Keratinocyte (primary cell): ENCODE measurements around the gene PAX3. TPM values are rescaled to one million over a fixed set of nuclear protein-coding genes. Genes with fewer than 3 reads are reported as not detected.
A peak's percentile ranks its signal among the peaks of the same experiment; 100 is the strongest.

ENCODE experiments used
- DNase-seq: peaks from one replicate; pipeline ENCODE4 v3.0.0-alpha.2; 2011; ENCODE audit warnings: low read depth, missing footprints, low spot score
- FAIRE-seq: peaks from 2 replicates; lab custom pipeline; 2011; peaks lifted over from hg19 to GRCh38; lab: Jason Lieb, UNC
- H2AFZ ChIP-seq: 2 replicates; pipeline ENCODE4 v1.6.0; 2012; ENCODE audit warnings: low read length, control low read depth, inconsistent platforms; ENCODE audit not compliant: control insufficient read depth
- H3K27ac ChIP-seq: 2 replicates; pipeline ENCODE4 v1.5.1; 2011; ENCODE audit warnings: low read length; ENCODE audit not compliant: control insufficient read depth, insufficient read depth
- H3K27me3 ChIP-seq: 3 replicates; pipeline ENCODE4 v1.6.0; 2011; ENCODE audit warnings: low read length; ENCODE audit not compliant: control insufficient read depth, insufficient read depth; ENCODE audit errors: extremely low read depth
- H3K36me3 ChIP-seq, 2 experiments: 2 replicates in 1 of 2; 3 replicates in 1 of 2; pipeline ENCODE4 v1.5.1; 2011; ENCODE audit warnings: low read length in 2 of 2, mild to moderate bottlenecking in 1 of 2; ENCODE audit not compliant: control insufficient read depth in 2 of 2, insufficient read depth in 2 of 2; ENCODE audit errors: extremely low read depth in 1 of 2
- H3K4me1 ChIP-seq: 3 replicates; pipeline ENCODE4 v1.5.1; 2011; ENCODE audit warnings: low read length; ENCODE audit not compliant: control insufficient read depth, insufficient read depth; ENCODE audit errors: extremely low read depth
- H3K4me2 ChIP-seq: 3 replicates; pipeline ENCODE4 v1.6.0; 2011; ENCODE audit warnings: low read depth, low read length; ENCODE audit not compliant: control insufficient read depth, insufficient read depth; ENCODE audit errors: extremely low read depth
- H3K4me3 ChIP-seq, 3 experiments: fragments of 200-600 bp in 1 of 3; sonication (generic) in 1 of 3; 2 replicates in 2 of 3; 3 replicates in 1 of 3; pipeline ENCODE4 v1.5.1; 2011 to 2016; ENCODE audit warnings: low read length in 3 of 3, mild to moderate bottlenecking in 3 of 3, control low read depth in 2 of 3, inconsistent platforms in 1 of 3, low read depth in 1 of 3, mixed read lengths in 1 of 3, mixed run types in 1 of 3, moderate library complexity in 1 of 3; ENCODE audit not compliant: control insufficient read depth in 2 of 3, insufficient read depth in 2 of 3; ENCODE audit errors: extremely low read depth in 1 of 3
- H3K79me2 ChIP-seq: 2 replicates; pipeline ENCODE4 v1.6.0; 2012; ENCODE audit warnings: low read length; ENCODE audit not compliant: control insufficient read depth, insufficient read depth
- H3K9ac ChIP-seq: 3 replicates; pipeline ENCODE4 v1.6.0; 2011; ENCODE audit warnings: low read length; ENCODE audit not compliant: control insufficient read depth, insufficient read depth; ENCODE audit errors: extremely low read depth
- H3K9me1 ChIP-seq: 3 replicates; pipeline ENCODE4 v1.6.0; 2011; ENCODE audit warnings: low read length; ENCODE audit not compliant: control insufficient read depth, insufficient read depth; ENCODE audit errors: extremely low read depth
- H3K9me3 ChIP-seq: 2 replicates; pipeline ENCODE4 v1.5.1; 2012; ENCODE audit warnings: low read depth, low read length; ENCODE audit not compliant: control insufficient read depth
- H4K20me1 ChIP-seq: 3 replicates; pipeline ENCODE4 v1.6.0; 2011; ENCODE audit warnings: low read length; ENCODE audit not compliant: control insufficient read depth, insufficient read depth; ENCODE audit errors: extremely low read depth
- CTCF ChIP-seq, 3 experiments: IDR thresholded peaks in 1 of 3; conservative IDR thresholded peaks in 1 of 3; optimal IDR thresholded peaks in 1 of 3; 2 replicates in 2 of 3; 3 replicates in 1 of 3; pipeline versions ENCODE3 to v1.5.1; 2011; ENCODE audit warnings: low read length in 3 of 3, mild to moderate bottlenecking in 3 of 3, moderate library complexity in 2 of 3, control low read depth in 1 of 3, inconsistent platforms in 1 of 3; ENCODE audit not compliant: insufficient read depth in 2 of 3; ENCODE audit errors: extremely low read depth in 1 of 3
- EZH2 ChIP-seq: IDR thresholded peaks from one replicate; pipeline ENCODE4 v1.6.1; 2012; ENCODE audit warnings: inconsistent platforms, mild to moderate bottlenecking, low read length, moderate library complexity
- dilution Hi-C: fragments of 300-500 bp; cut with MboI; formaldehyde crosslinking; loops from one replicate; pipeline ENCODE4 v1.7.0; 2020; ENCODE audit warnings: low sequenced_read_pairs; ENCODE audit not compliant: extremely low pct_ligation_motif_present
- polyA plus RNA-seq, 5 experiments: library from polyadenylated mRNA; depleted of rRNA in 3 of 5; stranded (reverse) in 3 of 5; stranded (forward) in 1 of 5; unstranded in 1 of 5; fragments of >200 nt; gene quantifications; 1 replicate in 1 of 5; 2 replicates in 3 of 5; 3 replicates in 1 of 5; pipeline versions ENCODE4 v1.2.1 to v1.2.3, GENCODE V29; 2011 to 2012; ENCODE audit warnings: missing spikeins in 2 of 5, low read depth in 1 of 5, low replicate concordance in 1 of 5

The PAX3 gene
- polyA plus RNA-seq, 1 donor (not counting 4 experiments of a cell fraction or from before 2014, with no cell fraction given): not detected

- Histone ChIP-seq H3K36me3 (no peaks in the 10 kb centered on the region), H4K20me1 (no peaks in the 10 kb centered on the region), H3K9me1 (no peaks in the 10 kb centered on the region), H3K4me1 (peaks cover 7% of the 10 kb centered on the region), H3K4me2 (no peak overlapping the region), H3K27ac (no peak overlapping the region), H3K79me2 (no peaks in the 10 kb centered on the region), H3K4me3 (no peak overlapping the region), H2AFZ (no peak overlapping the region), H3K9ac (no peak overlapping the region), H3K9me3 (peaks cover 4% of the 10 kb centered on the region), H3K27me3 (peaks cover 100% of the 10 kb centered on the region)
- no peak for DNase-seq
- dilution Hi-C loops: no loop called here
- peak; percentile 55 for TF ChIP-seq EZH2
- TF ChIP-seq CTCF (optimal IDR thresholded peaks at IDR 0.05 in 1 of 3, IDR thresholded peaks at IDR 0.05 in 1 of 3, conservative IDR thresholded peaks at IDR 0.05 in 1 of 3; ENCODE audit: extremely low read depth in 1 of 3, insufficient read depth in 2 of 3, low read length in 3 of 3): no peak
- FAIRE-seq: no peak
Observed at GRCh38 chr2:222303828-222304736, 5.3 kb upstream of the PAX3 start.

DNA sequence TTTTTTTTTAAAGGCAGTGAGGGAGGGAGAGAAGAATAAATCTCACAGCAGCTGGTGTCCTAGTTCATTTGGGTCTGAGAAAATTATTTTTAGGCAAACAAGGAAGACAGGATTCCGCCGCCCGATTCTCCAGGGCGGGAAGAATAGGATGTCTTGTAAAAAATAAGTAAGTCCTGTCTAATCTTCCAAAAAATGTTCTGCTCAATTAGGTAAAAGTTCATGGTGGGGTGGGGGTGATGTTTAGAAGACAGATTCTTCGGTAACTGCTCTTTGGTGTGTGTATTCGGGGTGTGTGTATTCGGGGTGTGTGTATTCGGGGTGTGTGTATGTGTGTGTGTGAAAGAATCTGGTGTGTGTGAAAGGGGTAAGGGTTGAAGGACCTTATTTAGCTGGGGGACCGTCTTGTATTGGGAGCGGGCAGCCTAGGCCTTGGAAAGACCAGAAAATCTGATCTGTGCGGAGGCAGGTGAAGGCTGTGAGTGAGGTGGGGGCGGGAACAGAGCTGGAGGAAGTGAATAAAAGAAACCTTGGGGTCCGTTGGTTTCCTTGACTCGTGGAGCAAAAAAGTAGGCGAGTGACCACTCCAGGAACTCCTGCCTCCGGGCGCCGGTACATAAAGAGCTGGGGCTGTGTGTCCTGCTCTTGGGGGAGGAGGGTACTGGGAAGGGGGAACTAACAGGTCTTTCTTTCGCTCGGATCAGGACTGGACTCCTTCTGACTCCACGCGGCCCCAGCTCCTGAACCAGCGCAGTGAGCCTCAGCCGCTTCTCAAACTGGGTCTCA lies 4.4 kb upstream of the PAX3 start:
- H3K27me3 ChIP-seq: peaks cover 100% of the 10 kb centered on the region
- peaks cover 7% of the 10 kb centered on the region for H3K4me1 ChIP-seq
- no peak overlapping the region for H3K4me3 ChIP-seq
- TF ChIP-seq EZH2 (peak; percentile 49), CTCF (optimal IDR thresholded peaks at IDR 0.05 in 1 of 3, IDR thresholded peaks at IDR 0.05 in 1 of 3, conservative IDR thresholded peaks at IDR 0.05 in 1 of 3; ENCODE audit: extremely low read depth in 1 of 3, insufficient read depth in 2 of 3, low read length in 3 of 3) (no peak)
- H3K79me2 ChIP-seq: no peaks in the 10 kb centered on the region
- DNase-seq: no peak
- H3K9ac ChIP-seq: no peak overlapping the region
- dilution Hi-C loops: no loop called here
- no peak for FAIRE-seq
- no peaks in the 10 kb centered on the region for H3K36me3 ChIP-seq
- H4K20me1 ChIP-seq: no peaks in the 10 kb centered on the region
- no peak overlapping the region for H2AFZ ChIP-seq
- H3K4me2 ChIP-seq: no peak overlapping the region
- H3K9me3 ChIP-seq: peaks cover 3% of the 10 kb centered on the region
- H3K9me1 ChIP-seq: no peaks in the 10 kb centered on the region
- no peak overlapping the region for H3K27ac ChIP-seq
